Osteoblast (primary cell): Measurements from ENCODE around the gene DDX56. TPM values are rescaled to one million over a fixed set of nuclear protein-coding genes. Genes with fewer than 3 reads are reported as not detected.

Experiments used
- DNase-seq: peaks from one replicate; pipeline ENCODE4 v3.0.0; 2011; ENCODE audit warnings: low spot score, mixed read lengths; ENCODE audit not compliant: insufficient read length; ENCODE audit errors: missing footprints
- H2AFZ ChIP-seq: 2 replicates; pipeline ENCODE4 v1.6.0; 2011; ENCODE audit warnings: mild to moderate bottlenecking, low read length
- H3K27ac ChIP-seq: 2 replicates; pipeline ENCODE4 v1.5.1; 2011; ENCODE audit warnings: mild to moderate bottlenecking, low read depth, low read length, moderate library complexity
- H3K27me3 ChIP-seq: 2 replicates; pipeline ENCODE4 v1.6.0; 2012; ENCODE audit warnings: mild to moderate bottlenecking, control low read depth, inconsistent platforms, low read length, moderate library complexity; ENCODE audit not compliant: insufficient read depth
- H3K36me3 ChIP-seq: 2 replicates; pipeline ENCODE4 v1.5.1; 2011; ENCODE audit warnings: mild to moderate bottlenecking, low read length, control low read depth, moderate library complexity; ENCODE audit not compliant: insufficient read depth
- H3K4me1 ChIP-seq: 2 replicates; pipeline ENCODE4 v1.5.1; 2011; ENCODE audit warnings: mild to moderate bottlenecking, low read length, control low read depth, moderate library complexity; ENCODE audit not compliant: insufficient read depth
- H3K4me2 ChIP-seq: 2 replicates; pipeline ENCODE4 v1.6.0; 2011; ENCODE audit warnings: mild to moderate bottlenecking, low read length; ENCODE audit not compliant: insufficient read depth
- H3K4me3 ChIP-seq: fragments of 200-600 bp; sonication (generic); 3 replicates; pipeline ENCODE4 v1.5.1; 2012; ENCODE audit warnings: mild to moderate bottlenecking, low read length, inconsistent platforms; ENCODE audit not compliant: insufficient read depth
- H3K79me2 ChIP-seq: 2 replicates; pipeline ENCODE4 v1.6.0; 2012; ENCODE audit warnings: mild to moderate bottlenecking, low read length, control low read depth, inconsistent platforms; ENCODE audit not compliant: insufficient read depth
- H3K9me3 ChIP-seq: 2 replicates; pipeline ENCODE4 v1.5.1; 2011; ENCODE audit warnings: low read depth, low read length, control low read depth
- H4K20me1 ChIP-seq: 2 replicates; pipeline ENCODE4 v1.6.0; 2012; ENCODE audit warnings: mild to moderate bottlenecking, low read length, control low read depth; ENCODE audit not compliant: insufficient read depth
- CTCF ChIP-seq: IDR thresholded peaks from 2 replicates; pipeline ENCODE4 v1.5.1; 2011; ENCODE audit warnings: mild to moderate bottlenecking, low read depth, low read length, moderate library complexity; ENCODE audit errors: extremely low read depth
- total RNA-seq: library from RNA; depleted of rRNA; stranded (reverse); fragments of >200 nt; gene quantifications from 2 replicates; pipeline ENCODE4 v1.2.3, GENCODE V29; 2012

DDX56 gene
- total RNA-seq, 1 donor, result 34.7 TPM

- no peak for TF ChIP-seq CTCF
- H3K4me2 ChIP-seq, result no peak overlapping the region
- H3K79me2 ChIP-seq, result peaks cover 50% of the 10 kb centered on the region
- no peak overlapping the region for H2AFZ ChIP-seq
- no peaks in the 10 kb centered on the region for H3K27me3 ChIP-seq
- H3K4me3 ChIP-seq, result no peak overlapping the region
- H4K20me1 ChIP-seq, result peaks cover 21% of the 10 kb centered on the region
- H3K36me3 ChIP-seq, result peaks cover 68% of the 10 kb centered on the region
- DNase-seq, result no peak
- H3K4me1 ChIP-seq, result peaks cover 20% of the 10 kb centered on the region
- no peak overlapping the region for H3K27ac ChIP-seq
- no peaks in the 10 kb centered on the region for H3K9me3 ChIP-seq
Observed at GRCh38 chr7:44569959-44570358, 3.7 kb downstream of the DDX56 start.

GRCh38 chr7:44568771-44569560, 4.7 kb downstream of the DDX56 start:
- Histone ChIP-seq H3K4me1 (peaks cover 11% of the 10 kb centered on the region), H3K4me3 (no peak overlapping the region), H2AFZ (no peak overlapping the region), H3K36me3 (peaks cover 77% of the 10 kb centered on the region), H4K20me1 (peaks cover 29% of the 10 kb centered on the region), H3K27ac (no peak overlapping the region), H3K27me3 (no peaks in the 10 kb centered on the region), H3K79me2 (peaks cover 40% of the 10 kb centered on the region), H3K4me2 (no peak overlapping the region), H3K9me3 (no peaks in the 10 kb centered on the region)
- DNase-seq, result no peak
- TF ChIP-seq CTCF, result no peak

GRCh38 chr7:44567884-44568283, 5.8 kb downstream of the DDX56 start:
- Histone ChIP-seq H3K4me1 (peaks cover 7% of the 10 kb centered on the region), H4K20me1 (peaks cover 29% of the 10 kb centered on the region), H3K27ac (no peak overlapping the region), H3K9me3 (no peaks in the 10 kb centered on the region), H3K27me3 (no peaks in the 10 kb centered on the region), H3K79me2 (peaks cover 29% of the 10 kb centered on the region), H3K36me3 (peaks cover 77% of the 10 kb centered on the region), H3K4me3 (no peak overlapping the region), H2AFZ (no peak overlapping the region), H3K4me2 (no peak overlapping the region)
- no peak for DNase-seq
- TF ChIP-seq CTCF, result no peak

- peaks cover 67% of the 10 kb centered on the region for H3K36me3 ChIP-seq
- peaks cover 29% of the 10 kb centered on the region for H4K20me1 ChIP-seq
- no peaks in the 10 kb centered on the region for H3K27me3 ChIP-seq
- no peak overlapping the region for H2AFZ ChIP-seq
- no peak for TF ChIP-seq CTCF
- no peak overlapping the region for H3K4me3 ChIP-seq
- no peak overlapping the region for H3K4me2 ChIP-seq
- no peak overlapping the region for H3K27ac ChIP-seq
- peaks cover 3% of the 10 kb centered on the region for H3K4me1 ChIP-seq
- H3K79me2 ChIP-seq, result peaks cover 17% of the 10 kb centered on the region
- DNase-seq, result no peak
- no peaks in the 10 kb centered on the region for H3K9me3 ChIP-seq
Observed at GRCh38 chr7:44566680-44567079, 7.0 kb downstream of the DDX56 start.
